ENCODE data around the gene UPP1. TPM values are rescaled to one million over a fixed set of nuclear protein-coding genes. Genes with fewer than 3 reads are reported as not detected.
"Not testable (repeated sequence)": the region's sequence is repeated elsewhere in the genome, so short reads cannot be mapped to it uniquely, and the experiment has no call there.

The UPP1 gene
- total RNA-seq, 4 donors from 2014 or later = 21.5 to 178 (median 49.6) TPM

DNA sequence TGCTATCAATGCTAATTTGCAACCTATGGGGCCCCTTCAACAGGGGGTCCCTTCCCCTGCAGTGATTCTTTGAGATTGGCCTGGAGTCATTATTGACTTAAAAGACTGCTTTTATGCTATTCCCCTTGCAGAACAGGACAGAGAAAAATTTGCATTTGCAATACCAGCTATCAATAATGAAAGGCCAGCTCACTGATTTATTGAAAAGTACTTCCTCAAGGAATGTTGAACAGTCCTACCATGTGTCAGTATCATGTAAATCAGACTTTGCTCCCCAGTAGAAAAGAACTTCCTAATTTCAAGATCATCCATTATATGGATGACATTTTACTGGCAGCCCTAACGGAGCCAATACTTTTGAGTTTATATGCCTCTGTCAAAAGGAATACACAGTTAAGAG, 52.5 kb downstream of the UPP1 start:
- intact Hi-C loops (cut with DNase I) = no loop called here

GRCh38 chr7:48144291-48144768, 55.3 kb downstream of the UPP1 start:
- intact Hi-C loops (cut with DNase I) = no loop called here
- Histone ChIP-seq H3K36me3 (no peaks in the 10 kb centered on the region), H3K27ac (no peak overlapping the region), H3K27me3 (peaks cover 0 to 12% (median 0%) of the 10 kb centered on the region in 4 donors), H3K9me3 (no peaks in the 10 kb centered on the region), H3K4me3 (no peak overlapping the region), H3K4me1 (peaks cover 3 to 46% (median 10%) of the 10 kb centered on the region in 3 donors)
- 39 to 40% methylated on average over 4 of the region's 4 CpGs for WGBS, 2 donors
- no peak for DNase-seq
- TF ChIP-seq, protein P1, sequence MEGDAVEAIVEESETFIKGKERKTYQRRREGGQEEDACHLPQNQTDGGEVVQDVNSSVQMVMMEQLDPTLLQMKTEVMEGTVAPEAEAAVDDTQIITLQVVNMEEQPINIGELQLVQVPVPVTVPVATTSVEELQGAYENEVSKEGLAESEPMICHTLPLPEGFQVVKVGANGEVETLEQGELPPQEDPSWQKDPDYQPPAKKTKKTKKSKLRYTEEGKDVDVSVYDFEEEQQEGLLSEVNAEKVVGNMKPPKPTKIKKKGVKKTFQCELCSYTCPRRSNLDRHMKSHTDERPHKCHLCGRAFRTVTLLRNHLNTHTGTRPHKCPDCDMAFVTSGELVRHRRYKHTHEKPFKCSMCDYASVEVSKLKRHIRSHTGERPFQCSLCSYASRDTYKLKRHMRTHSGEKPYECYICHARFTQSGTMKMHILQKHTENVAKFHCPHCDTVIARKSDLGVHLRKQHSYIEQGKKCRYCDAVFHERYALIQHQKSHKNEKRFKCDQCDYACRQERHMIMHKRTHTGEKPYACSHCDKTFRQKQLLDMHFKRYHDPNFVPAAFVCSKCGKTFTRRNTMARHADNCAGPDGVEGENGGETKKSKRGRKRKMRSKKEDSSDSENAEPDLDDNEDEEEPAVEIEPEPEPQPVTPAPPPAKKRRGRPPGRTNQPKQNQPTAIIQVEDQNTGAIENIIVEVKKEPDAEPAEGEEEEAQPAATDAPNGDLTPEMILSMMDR (IDR thresholded peaks at IDR 0.05) = no peak
- no peak for TF ChIP-seq POLR2A (IDR thresholded peaks at IDR 0.05)

More for the DNA sequence above, 52.5 kb downstream of the UPP1 start:
- Histone ChIP-seq H3K36me3 (no peaks in the 10 kb centered on the region), H3K4me3 (no peak overlapping the region), H3K9me3 (no peaks in the 10 kb centered on the region), H3K4me1 (peaks cover 0 to 23% (median 3%) of the 10 kb centered on the region in 3 donors), H3K27me3 (no peaks in the 10 kb centered on the region), H3K27ac (no peak overlapping the region)
- TF ChIP-seq POLR2A (IDR thresholded peaks at IDR 0.05) = no peak
- TF ChIP-seq, protein P1 (IDR thresholded peaks at IDR 0.05) = no peak
- 27 to 44% methylated on average over 1 of the region's 1 CpG for WGBS, 2 donors
- no peak for DNase-seq

GRCh38 chr7:48147078-48147591, 58.1 kb downstream of the UPP1 start:
- H3K27ac ChIP-seq = peak overlapping the region in 3 of 4 donors; percentile 41 to 71 (median 65)
- 69 to 70% methylated on average over 4 of the region's 4 CpGs for WGBS, 2 donors
- peaks cover 0 to 31% (median 10%) of the 10 kb centered on the region in 3 donors for H3K4me1 ChIP-seq
- no peak overlapping the region for H3K4me3 ChIP-seq
- H3K27me3 ChIP-seq = peaks cover 0 to 12% (median 0%) of the 10 kb centered on the region in 4 donors
- intact Hi-C loops (cut with DNase I) = no loop called here
- no peaks in the 10 kb centered on the region for H3K9me3 ChIP-seq
- no peak for TF ChIP-seq POLR2A (IDR thresholded peaks at IDR 0.05)
- no peaks in the 10 kb centered on the region for H3K36me3 ChIP-seq
- DNase-seq = no peak

DNA sequence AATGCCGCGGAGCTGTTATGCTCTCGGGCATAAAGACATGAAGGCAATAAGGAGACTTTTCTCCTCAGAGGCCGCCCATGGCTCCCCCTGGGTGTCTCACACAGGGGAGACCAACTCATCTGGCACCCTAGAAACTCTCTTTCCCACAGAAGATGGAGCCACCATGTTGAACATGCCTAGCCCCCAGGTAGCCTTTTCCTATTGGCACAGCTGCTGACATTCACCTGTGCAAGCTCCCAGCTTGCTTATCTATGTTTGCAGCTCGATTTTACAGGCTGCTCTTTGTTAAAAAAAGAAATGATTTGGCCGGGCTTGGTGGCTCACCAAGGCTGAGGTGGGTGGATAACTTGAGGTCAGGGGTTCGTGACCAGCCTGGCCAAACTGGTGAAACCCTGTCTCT, 58.6 kb downstream of the UPP1 start:
- DNase-seq; H3K9me3 ChIP-seq; H3K4me3 ChIP-seq; H3K36me3 ChIP-seq; intact Hi-C loops (cut with DNase I): not testable (repeated sequence)
- 42 to 69% methylated on average over 4 to 6 of the region's 7 CpGs for WGBS, 2 donors
- H3K27ac ChIP-seq = peak overlapping the region in 3 of 4 donors; percentile 41 to 71 (median 65)
- H3K4me1 ChIP-seq = peaks cover 0 to 31% (median 10%) of the 10 kb centered on the region in 3 donors
- H3K27me3 ChIP-seq = peaks cover 0 to 12% (median 0%) of the 10 kb centered on the region in 4 donors

GRCh38 chr7:48148311-48148710, 59.2 kb downstream of the UPP1 start:
- Histone ChIP-seq H3K9me3 (no peaks in the 10 kb centered on the region), H3K27me3 (peaks cover 0 to 12% (median 0%) of the 10 kb centered on the region in 4 donors), H3K4me1 (peaks cover 0 to 31% (median 10%) of the 10 kb centered on the region in 3 donors), H3K27ac (peak overlapping the region in 1 of 4 donors; percentile 41), H3K36me3 (no peaks in the 10 kb centered on the region), H3K4me3 (no peak overlapping the region)
- TF ChIP-seq, protein P1 (IDR thresholded peaks at IDR 0.05) = no peak
- TF ChIP-seq POLR2A (IDR thresholded peaks at IDR 0.05) = no peak
- intact Hi-C loops (cut with DNase I) = no loop called here
- 21 to 27% methylated on average over 2 of the region's 2 CpGs for WGBS, 2 donors
- no peak for DNase-seq

GRCh38 chr7:48149058-48149457, 60.0 kb downstream of the UPP1 start:
- Histone ChIP-seq H3K27ac (no peak overlapping the region), H3K4me1 (peaks cover 0 to 30% (median 10%) of the 10 kb centered on the region in 3 donors), H3K4me3 (no peak overlapping the region), H3K9me3 (no peaks in the 10 kb centered on the region), H3K27me3 (peaks cover 0 to 12% (median 0%) of the 10 kb centered on the region in 4 donors), H3K36me3 (no peaks in the 10 kb centered on the region)
- no peak for TF ChIP-seq POLR2A (IDR thresholded peaks at IDR 0.05)
- TF ChIP-seq, protein P1 (IDR thresholded peaks at IDR 0.05) = no peak
- DNase-seq = no peak
- intact Hi-C loops (cut with DNase I) = no loop called here

Data from esophagus squamous epithelium (tissue), 5 donors.